GM12865 (cell line): ENCODE results near the gene TEX48.

Source experiments
- DNase-seq: peaks from one replicate; pipeline ENCODE4 v3.0.0; 2010; ENCODE audit warnings: low read depth
- H3K4me3 ChIP-seq: 2 replicates; pipeline ENCODE4 v1.5.1; 2011; ENCODE audit warnings: mild to moderate bottlenecking, low read depth, low read length, control low read depth
- TF ChIP-seq, protein P1 (sequence below): IDR thresholded peaks from 2 replicates; pipeline ENCODE4 v1.5.1; 2011; ENCODE audit warnings: low read length, control low read depth, low read depth, inconsistent platforms; ENCODE audit not compliant: insufficient read depth; ENCODE audit errors: missing control alignments

The TEX48 gene

DNA sequence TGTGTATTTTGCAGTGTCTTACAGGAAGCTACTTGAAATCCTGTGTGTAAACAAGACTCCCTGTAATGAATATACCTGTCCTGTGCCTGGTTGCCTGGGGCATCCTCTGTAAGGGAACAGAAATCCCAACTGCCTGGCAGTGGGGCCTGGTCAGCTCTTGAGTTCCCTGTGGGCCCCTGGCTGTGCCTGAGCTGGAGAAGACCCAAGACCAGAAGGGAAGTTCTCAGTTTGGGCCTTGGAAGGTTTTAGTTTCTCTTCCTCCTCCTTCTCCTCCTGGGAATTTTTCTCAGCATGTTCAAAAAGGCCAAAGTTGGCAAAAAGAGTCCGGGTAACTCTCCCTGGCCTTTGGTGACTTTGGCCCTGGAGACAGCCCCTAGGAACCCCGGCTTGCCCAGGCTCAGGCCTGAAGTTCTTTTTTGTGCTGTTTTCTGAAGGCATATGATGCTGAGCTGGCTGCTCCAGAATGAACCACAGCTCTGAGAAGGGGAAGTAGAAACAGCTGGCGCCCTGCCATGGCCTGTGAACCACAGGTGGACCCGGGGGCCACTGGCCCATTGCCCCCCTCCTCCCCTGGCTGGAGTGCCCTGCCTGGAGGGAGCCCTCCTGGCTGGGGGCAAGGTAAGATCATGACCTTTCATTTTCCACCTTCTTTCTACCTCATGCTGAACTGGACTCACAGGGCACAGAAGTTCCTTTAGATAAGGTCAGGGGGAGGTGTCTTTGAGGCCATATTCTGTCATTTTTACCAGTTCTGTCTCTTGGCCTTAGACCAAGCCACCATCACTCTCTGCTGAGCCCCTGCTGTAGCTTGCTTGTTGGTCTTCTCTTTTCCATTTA lies 65.1 kb downstream of the TEX48 start:
- peak overlapping the region; percentile 36 for H3K4me3 ChIP-seq
- peak; percentile 82 for DNase-seq
- TF ChIP-seq, protein P1, sequence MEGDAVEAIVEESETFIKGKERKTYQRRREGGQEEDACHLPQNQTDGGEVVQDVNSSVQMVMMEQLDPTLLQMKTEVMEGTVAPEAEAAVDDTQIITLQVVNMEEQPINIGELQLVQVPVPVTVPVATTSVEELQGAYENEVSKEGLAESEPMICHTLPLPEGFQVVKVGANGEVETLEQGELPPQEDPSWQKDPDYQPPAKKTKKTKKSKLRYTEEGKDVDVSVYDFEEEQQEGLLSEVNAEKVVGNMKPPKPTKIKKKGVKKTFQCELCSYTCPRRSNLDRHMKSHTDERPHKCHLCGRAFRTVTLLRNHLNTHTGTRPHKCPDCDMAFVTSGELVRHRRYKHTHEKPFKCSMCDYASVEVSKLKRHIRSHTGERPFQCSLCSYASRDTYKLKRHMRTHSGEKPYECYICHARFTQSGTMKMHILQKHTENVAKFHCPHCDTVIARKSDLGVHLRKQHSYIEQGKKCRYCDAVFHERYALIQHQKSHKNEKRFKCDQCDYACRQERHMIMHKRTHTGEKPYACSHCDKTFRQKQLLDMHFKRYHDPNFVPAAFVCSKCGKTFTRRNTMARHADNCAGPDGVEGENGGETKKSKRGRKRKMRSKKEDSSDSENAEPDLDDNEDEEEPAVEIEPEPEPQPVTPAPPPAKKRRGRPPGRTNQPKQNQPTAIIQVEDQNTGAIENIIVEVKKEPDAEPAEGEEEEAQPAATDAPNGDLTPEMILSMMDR, result no peak
